Measurements from ENCODE around the gene LPIN2.
A peak's percentile ranks its signal among the peaks of the same experiment; 100 is the strongest.

The LPIN2 gene

GRCh38 chr18:2982452-2983269, 30.3 kb downstream of the LPIN2 start:
- no peak for DNase-seq (ENCODE audit: extremely low read depth in 1 of 2, low read depth in 1 of 2)

- no peak for DNase-seq (ENCODE audit: extremely low read depth in 1 of 2, low read depth in 1 of 2)
Measured at GRCh38 chr18:2982022-2982421, 30.9 kb downstream of the LPIN2 start.

GRCh38 chr18:2981212-2981728, 31.7 kb downstream of the LPIN2 start:
- no peak for DNase-seq (ENCODE audit: extremely low read depth in 1 of 2, low read depth in 1 of 2)

- no peak for DNase-seq (ENCODE audit: extremely low read depth in 1 of 2, low read depth in 1 of 2)
Measured at GRCh38 chr18:2979871-2980790, 32.8 kb downstream of the LPIN2 start.

DNA sequence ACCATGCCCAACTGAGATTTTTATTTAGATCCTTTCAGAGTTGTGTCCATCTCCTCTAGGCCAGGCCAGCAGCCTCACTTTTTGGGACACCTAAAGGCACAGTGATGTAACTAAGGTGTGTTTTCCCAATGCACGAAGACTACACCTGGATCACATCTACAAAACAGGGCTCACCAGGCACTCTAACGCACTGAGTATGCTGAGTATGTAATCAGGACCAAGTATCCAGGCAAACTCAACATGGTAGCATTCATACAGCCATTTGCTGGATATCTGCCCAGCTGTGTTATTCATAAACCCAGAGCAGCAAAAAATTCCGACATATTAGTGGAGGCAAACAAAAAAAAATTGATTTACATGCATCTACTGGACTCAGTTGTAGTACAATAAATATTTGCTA, 33.8 kb downstream of the LPIN2 start:
- DNase-seq (ENCODE audit: extremely low read depth in 1 of 2, low read depth in 1 of 2), result no peak

GRCh38 chr18:2978661-2979106, 34.3 kb downstream of the LPIN2 start:
- DNase-seq (ENCODE audit: extremely low read depth in 1 of 2, low read depth in 1 of 2), result no peak

- no peak for DNase-seq (ENCODE audit: extremely low read depth in 1 of 2, low read depth in 1 of 2)
Measured at GRCh38 chr18:2978208-2978607, 34.7 kb downstream of the LPIN2 start.

DNA sequence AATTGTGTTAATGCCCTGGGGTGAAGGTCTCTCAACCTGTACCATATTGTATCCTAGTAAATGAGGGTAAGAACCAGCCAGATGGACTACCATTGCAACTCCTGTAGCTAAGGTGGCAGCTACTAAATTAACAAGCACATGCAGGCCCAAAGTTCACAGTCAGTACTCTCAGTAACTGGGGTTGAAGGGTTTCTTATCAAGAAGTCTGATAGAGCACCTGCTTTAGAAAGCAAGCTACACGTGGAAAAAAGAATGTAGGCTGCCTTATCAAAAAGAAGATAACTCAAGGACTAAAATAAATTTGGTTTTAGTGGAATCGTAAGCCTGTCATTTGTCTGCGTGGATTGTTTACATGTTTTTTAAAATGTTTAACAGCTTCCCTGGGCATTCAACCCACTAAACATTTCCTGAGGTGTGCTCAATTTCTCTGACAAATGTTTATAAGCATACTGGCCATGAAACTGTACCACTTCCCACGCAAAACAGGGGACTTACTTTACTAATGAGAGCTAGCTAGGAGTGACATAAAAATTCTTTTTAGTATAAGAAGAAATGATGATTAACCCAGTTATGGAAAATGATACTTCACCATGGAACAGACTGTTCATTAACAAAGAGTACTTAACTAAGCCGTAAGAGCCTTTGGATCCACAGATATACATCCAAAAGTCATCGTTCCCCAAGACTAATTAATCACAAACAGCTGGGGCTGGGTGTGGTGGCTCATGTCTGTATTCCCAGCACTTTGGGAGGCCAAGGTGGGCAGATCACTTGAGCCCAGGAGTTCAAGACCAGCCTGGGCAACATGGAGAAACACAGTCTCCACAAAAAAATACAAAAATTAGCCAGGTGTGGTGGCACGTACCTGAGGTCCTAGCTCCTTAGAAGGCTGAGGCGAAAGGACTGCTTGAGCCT, 36.5 kb downstream of the LPIN2 start:
- DNase-seq (ENCODE audit: extremely low read depth in 1 of 2, low read depth in 1 of 2), result no peak

GRCh38 chr18:2974731-2975130, 38.2 kb downstream of the LPIN2 start:
- no peak for DNase-seq (ENCODE audit: extremely low read depth in 1 of 2, low read depth in 1 of 2)

- DNase-seq (ENCODE audit: extremely low read depth in 1 of 2, low read depth in 1 of 2), result peak in 1 of 2 donors; percentile 44
Measured at GRCh38 chr18:2971741-2972552, 41.0 kb downstream of the LPIN2 start.

- DNase-seq (ENCODE audit: extremely low read depth in 1 of 2, low read depth in 1 of 2), result no peak
Measured at GRCh38 chr18:2970772-2971659, 41.9 kb downstream of the LPIN2 start.

DNA sequence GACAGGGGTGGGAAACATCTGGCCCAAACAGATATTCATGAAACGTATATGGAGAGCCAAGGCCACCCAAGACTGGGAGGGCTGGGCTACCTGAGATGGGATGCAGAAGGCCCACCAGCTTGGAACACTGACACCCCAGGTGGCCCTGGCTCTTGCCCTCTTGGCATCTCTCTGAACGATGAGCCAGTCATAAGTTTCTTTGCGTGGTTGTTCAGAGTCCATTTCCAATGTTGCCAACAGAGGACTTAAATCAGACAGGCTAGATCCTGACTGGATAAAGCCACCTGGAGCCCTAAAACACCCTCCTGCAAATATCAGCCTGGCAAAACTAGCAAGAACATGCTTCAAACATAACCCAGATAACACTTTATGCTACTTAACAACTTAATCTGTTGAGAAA, 42.6 kb downstream of the LPIN2 start:
- DNase-seq (ENCODE audit: extremely low read depth in 1 of 2, low read depth in 1 of 2), result no peak

- DNase-seq (ENCODE audit: extremely low read depth in 1 of 2, low read depth in 1 of 2), result no peak
Measured at GRCh38 chr18:2969695-2970094, 43.2 kb downstream of the LPIN2 start.

DNA sequence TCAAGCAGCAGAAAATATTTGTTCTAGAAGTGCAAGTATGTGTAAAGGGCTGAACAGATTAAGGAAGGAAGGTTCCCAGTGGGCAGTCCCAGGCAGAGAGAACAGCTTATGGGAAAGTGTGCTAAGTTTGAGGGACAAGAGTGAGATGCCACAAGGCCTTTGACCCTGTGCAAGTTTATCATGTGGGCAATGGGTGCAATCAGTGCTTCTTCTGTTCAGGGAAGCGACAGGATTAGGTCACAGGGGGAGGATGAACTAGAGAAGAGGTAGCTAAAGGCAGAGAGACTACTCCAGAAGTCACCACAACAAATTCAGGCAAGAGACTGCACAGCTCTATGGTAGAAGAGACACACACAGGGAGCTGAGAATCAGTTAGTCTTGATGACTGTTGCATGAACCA, 44.3 kb downstream of the LPIN2 start:
- DNase-seq (ENCODE audit: extremely low read depth in 1 of 2, low read depth in 1 of 2), result no peak

- DNase-seq (ENCODE audit: extremely low read depth in 1 of 2, low read depth in 1 of 2), result no peak
Measured at GRCh38 chr18:2967820-2968219, 45.1 kb downstream of the LPIN2 start.

GRCh38 chr18:2967357-2967756, 45.6 kb downstream of the LPIN2 start:
- DNase-seq (ENCODE audit: extremely low read depth in 1 of 2, low read depth in 1 of 2), result no peak

DNA sequence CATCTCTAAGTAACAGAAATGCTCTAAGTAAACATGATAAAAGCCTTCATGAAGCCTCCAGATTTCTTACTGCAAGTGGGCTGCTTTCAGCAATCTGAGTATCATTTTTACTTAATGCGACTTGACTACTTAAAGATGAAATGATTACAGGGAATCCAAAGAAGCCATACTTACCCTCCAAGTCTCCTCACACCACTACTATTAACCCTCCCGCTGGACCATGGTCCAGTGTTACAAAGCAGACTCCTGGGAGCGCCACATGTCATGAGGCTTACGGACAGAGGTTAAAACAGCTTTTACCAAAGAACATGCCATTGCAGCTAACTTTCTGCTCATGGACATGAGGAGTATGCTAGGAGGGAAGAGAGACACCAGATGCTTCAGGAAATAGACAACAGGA, 46.4 kb downstream of the LPIN2 start:
- DNase-seq (ENCODE audit: extremely low read depth in 1 of 2, low read depth in 1 of 2), result no peak

GRCh38 chr18:2965797-2966196, 47.1 kb downstream of the LPIN2 start:
- no peak for DNase-seq (ENCODE audit: extremely low read depth in 1 of 2, low read depth in 1 of 2)

Data from activated CD8-positive, alpha-beta memory T cell treated with anti-CD3 and anti-CD28 coated beads for 1 hour (primary cell).